Embryonic facial prominence (tissue), 1 donor: ENCODE data around the gene KIRREL3.

Experiments
- DNase-seq: peaks from one replicate; pipeline ENCODE4 v3.0.0-alpha.2; 2016; ENCODE audit errors: extremely low spot score

The KIRREL3 gene

GRCh38 chr11:126710804-126711399 lies 289.7 kb downstream of the KIRREL3 start:
- no peak for DNase-seq

- DNase-seq = no peak
Measured at GRCh38 chr11:126707498-126707897, 293.1 kb downstream of the KIRREL3 start.

GRCh38 chr11:126704096-126704495 lies 296.5 kb downstream of the KIRREL3 start:
- DNase-seq = no peak

GRCh38 chr11:126703662-126704061 lies 296.9 kb downstream of the KIRREL3 start:
- no peak for DNase-seq

GRCh38 chr11:126702987-126703386 lies 297.6 kb downstream of the KIRREL3 start:
- DNase-seq = no peak

- DNase-seq = no peak
Measured at GRCh38 chr11:126702165-126702720, 298.3 kb downstream of the KIRREL3 start.

GRCh38 chr11:126701520-126701897 lies 299.1 kb downstream of the KIRREL3 start:
- DNase-seq = no peak

GRCh38 chr11:126700768-126701519 lies 299.6 kb downstream of the KIRREL3 start:
- no peak for DNase-seq

GRCh38 chr11:126698576-126698975 lies 302.0 kb downstream of the KIRREL3 start:
- DNase-seq = no peak

- no peak for DNase-seq
Measured at GRCh38 chr11:126697936-126698335, 302.6 kb downstream of the KIRREL3 start.

- no peak for DNase-seq
Measured at GRCh38 chr11:126696982-126697381, 303.6 kb downstream of the KIRREL3 start.

GRCh38 chr11:126695293-126695692 lies 305.3 kb downstream of the KIRREL3 start:
- no peak for DNase-seq

- DNase-seq = no peak
Measured at GRCh38 chr11:126694065-126694625, 306.4 kb downstream of the KIRREL3 start.

GRCh38 chr11:126687477-126687876 lies 313.1 kb downstream of the KIRREL3 start:
- DNase-seq = no peak

GRCh38 chr11:126686938-126687337 lies 313.6 kb downstream of the KIRREL3 start:
- DNase-seq = no peak

GRCh38 chr11:126683766-126684728 lies 316.5 kb downstream of the KIRREL3 start:
- no peak for DNase-seq

GRCh38 chr11:126682590-126682989 lies 318.0 kb downstream of the KIRREL3 start:
- no peak for DNase-seq

- DNase-seq = no peak
Measured at GRCh38 chr11:126680700-126681099, 319.9 kb downstream of the KIRREL3 start.

GRCh38 chr11:126680131-126680530 lies 320.4 kb downstream of the KIRREL3 start:
- DNase-seq = no peak

GRCh38 chr11:126679033-126679432 lies 321.5 kb downstream of the KIRREL3 start:
- DNase-seq = no peak

GRCh38 chr11:126676536-126676935 lies 324.0 kb downstream of the KIRREL3 start:
- DNase-seq = no peak

- DNase-seq = no peak
Measured at GRCh38 chr11:126673319-126673718, 327.3 kb downstream of the KIRREL3 start.
